ENCODE data around the gene SMARCA1.
A peak's percentile ranks its signal among the peaks of the same experiment; 100 is the strongest.
"Not testable (repeated sequence)": the region's sequence is repeated elsewhere in the genome, so short reads cannot be mapped to it uniquely, and the experiment has no call there.

Gene SMARCA1

GRCh38 chrX:129523079-129523911, at the start of gene SMARCA1:
TSS of gene SMARCA1 (minus strand) at chrX:129523490. CDS start at chrX:129523370, 120 bp downstream.
- DNase-seq (ENCODE audit: low read depth in 2 of 2) = no peak

- no peak for DNase-seq (ENCODE audit: low read depth in 2 of 2)
These were observed 49.1 kb upstream of the SMARCA1 start for GRCh38 chrX:129572422-129572821.

GRCh38 chrX:129568349-129568748, 45.1 kb upstream of the SMARCA1 start:
- no peak for DNase-seq (ENCODE audit: low read depth in 2 of 2)

- DNase-seq (ENCODE audit: low read depth in 2 of 2) = no peak
These were observed 42.8 kb upstream of the SMARCA1 start for GRCh38 chrX:129566073-129566472.

- no peak for DNase-seq (ENCODE audit: low read depth in 2 of 2)
These were observed 41.9 kb upstream of the SMARCA1 start for GRCh38 chrX:129565046-129565650.

- not testable (repeated sequence) for DNase-seq (ENCODE audit: low read depth in 2 of 2)
These were observed 41.1 kb upstream of the SMARCA1 start for GRCh38 chrX:129564345-129564744.

GRCh38 chrX:129561453-129561852, 38.2 kb upstream of the SMARCA1 start:
- no peak for DNase-seq (ENCODE audit: low read depth in 2 of 2)

GRCh38 chrX:129559783-129560182, 36.5 kb upstream of the SMARCA1 start:
- no peak for DNase-seq (ENCODE audit: low read depth in 2 of 2)

GRCh38 chrX:129557844-129558480, 34.7 kb upstream of the SMARCA1 start:
- no peak for DNase-seq (ENCODE audit: low read depth in 2 of 2)

- no peak for DNase-seq (ENCODE audit: low read depth in 2 of 2)
These were observed 33.6 kb upstream of the SMARCA1 start for GRCh38 chrX:129556806-129557315.

GRCh38 chrX:129554816-129555215, 31.5 kb upstream of the SMARCA1 start:
- not testable (repeated sequence) for DNase-seq (ENCODE audit: low read depth in 2 of 2)

- no peak for DNase-seq (ENCODE audit: low read depth in 2 of 2)
These were observed 30.5 kb upstream of the SMARCA1 start for GRCh38 chrX:129553619-129554288.

GRCh38 chrX:129549124-129549523, 25.8 kb upstream of the SMARCA1 start:
- no peak for DNase-seq (ENCODE audit: low read depth in 2 of 2)

- no peak for DNase-seq (ENCODE audit: low read depth in 2 of 2)
These were observed 22.1 kb upstream of the SMARCA1 start for GRCh38 chrX:129545408-129545807.

- DNase-seq (ENCODE audit: low read depth in 2 of 2) = no peak
These were observed 21.5 kb upstream of the SMARCA1 start for GRCh38 chrX:129544780-129545179.

GRCh38 chrX:129540722-129541184, 17.5 kb upstream of the SMARCA1 start:
- no peak for DNase-seq (ENCODE audit: low read depth in 2 of 2)

- DNase-seq (ENCODE audit: low read depth in 2 of 2) = peak; percentile 5 to 6
These were observed 16.9 kb upstream of the SMARCA1 start, which contains the start of gene OCRL for GRCh38 chrX:129540068-129540653. TSS of gene OCRL (plus strand) at chrX:129540259. CDS start at chrX:129540440, 181 bp downstream.

- no peak for DNase-seq (ENCODE audit: low read depth in 2 of 2)
These were observed 11.7 kb upstream of the SMARCA1 start for GRCh38 chrX:129534816-129535578.

GRCh38 chrX:129531132-129531531, 7.8 kb upstream of the SMARCA1 start:
- DNase-seq (ENCODE audit: low read depth in 2 of 2) = no peak

- no peak for DNase-seq (ENCODE audit: low read depth in 2 of 2)
These were observed 7.1 kb upstream of the SMARCA1 start for GRCh38 chrX:129530410-129530809.
